Adrenal gland (tissue), 12 donors: ENCODE results near the gene SRXN1. TPM values are rescaled to one million over a fixed set of nuclear protein-coding genes. Genes with fewer than 3 reads are reported as not detected.

Experiments used
- DNase-seq, 7 donors: peaks; one replicate each; pipeline ENCODE4 v3.0.0-alpha.2; 2019 to 2020
- H3K27ac ChIP-seq, 5 donors: fragments of 200-600 bp; sonication (generic) in 4 of 5; 1 replicate in 3 of 5; 2 replicates in 2 of 5; pipeline versions ENCODE4 v1.5.1 to v1.8.0; 2016 to 2020; ENCODE audit warnings: mild to moderate bottlenecking in 1 of 5
- H3K27me3 ChIP-seq: fragments of 200-600 bp; 2 replicates; pipeline ENCODE4 v1.8.0; 2021
- H3K36me3 ChIP-seq, 2 donors: fragments of 200-600 bp; replicated peaks in 1 of 2; 1 replicate in 1 of 2; 2 replicates in 1 of 2; pipeline versions ENCODE4 v1.5.1 to v1.8.0; 2018 to 2022
- H3K4me1 ChIP-seq, 2 donors: fragments of 200-600 bp; replicated peaks in 1 of 2; 1 replicate in 1 of 2; 2 replicates in 1 of 2; pipeline versions ENCODE4 v1.5.1 to v1.8.0; 2018 to 2021
- H3K4me3 ChIP-seq, 4 donors: fragments of 200-600 bp; sonication (generic) in 3 of 4; one replicate each; pipeline ENCODE4 v1.5.1; 2016 to 2018
- H3K9me3 ChIP-seq, 3 donors: fragments of 200-600 bp; sonication (generic) in 1 of 3; replicated peaks in 1 of 3; 1 replicate in 2 of 3; 2 replicates in 1 of 3; pipeline versions ENCODE4 v1.5.1 to v1.8.0; 2016 to 2021
- POLR2A ChIP-seq, 2 donors: fragments of 450-650 bp; IDR thresholded peaks; one replicate each; pipeline ENCODE4 v1.6.1; 2017; ENCODE audit warnings: antibody characterized with exemption in 2 of 2, mild to moderate bottlenecking in 2 of 2, moderate library complexity in 1 of 2
- WGBS, 4 donors: extraction: QIAGEN DNeasy Blood & Tissue Kit in 2 of 4; methylation state at CpG; one replicate each; pipeline versions ENCODE4 v1.1.5 to v1.1.7; 2013 to 2017; 5-methylcytosine and 5-hydroxymethylcytosine counted together
- intact Hi-C, 2 donors: fragments of 100-400 bp; cut with DNase I; formaldehyde crosslinking; loops; one replicate each; pipeline versions ENCODE4 v1.14.1 to v1.15.0; 2022 to 2023
- polyA plus RNA-seq, 3 donors: library from polyadenylated mRNA; stranded (reverse); fragments of 200-250 nt in 2 of 3; fragments of 350-450 nt in 1 of 3; fragmentation: Illumina TruSeq in 1 of 3; extraction: RNeasy Lipid Tissue Mini Kit (QIAGEN cat#74804) in 1 of 3; gene quantifications; one replicate each; pipeline ENCODE4 v1.2.3, GENCODE V29; 2013 to 2014
- total RNA-seq, 9 donors: library from RNA; depleted of rRNA in 4 of 9; stranded (reverse); fragments of >200 nt in 4 of 9; fragments of 120-200 nt in 1 of 9; fragmentation: NEBNext Ultra II Directional in 1 of 9; extraction: Animal tissue kit (Norgen Biotek cat#: 25700) in 1 of 9; gene quantifications; one replicate each; pipeline versions ENCODE4 v1.1.0 to v1.2.4, GENCODE V29; 2013 to 2023
- TF ChIP-seq, protein P1 (sequence below), 6 experiments: fragments of 450-650 bp in 4 of 6; fragments of 200-600 bp in 2 of 6; sonication (generic) in 1 of 6; IDR thresholded peaks; 1 replicate in 5 of 6; 2 replicates in 1 of 6; pipeline versions ENCODE4 v1.5.1 to v1.8.0; 2016 to 2021; ENCODE audit warnings: antibody characterized with exemption in 6 of 6, mild to moderate bottlenecking in 2 of 6, moderate library complexity in 1 of 6
- donor health status: healthy with polysubstance abuse.
- donor health status: Bipolar disorder and iron deficiency.
- donor health status: DM: yes; HTN: yes; CAD: no.
- donor health status: DM: no; HTN: no; CAD: no.
- donor health status: DM: no; HTN: no; CAD: no.
- donor health status: DM: yes; HTN: yes; CAD: no.

SRXN1 gene
- total and polyA plus RNA-seq, 12 donors, result 19.1 to 203 (median 67.6) TPM

DNA sequence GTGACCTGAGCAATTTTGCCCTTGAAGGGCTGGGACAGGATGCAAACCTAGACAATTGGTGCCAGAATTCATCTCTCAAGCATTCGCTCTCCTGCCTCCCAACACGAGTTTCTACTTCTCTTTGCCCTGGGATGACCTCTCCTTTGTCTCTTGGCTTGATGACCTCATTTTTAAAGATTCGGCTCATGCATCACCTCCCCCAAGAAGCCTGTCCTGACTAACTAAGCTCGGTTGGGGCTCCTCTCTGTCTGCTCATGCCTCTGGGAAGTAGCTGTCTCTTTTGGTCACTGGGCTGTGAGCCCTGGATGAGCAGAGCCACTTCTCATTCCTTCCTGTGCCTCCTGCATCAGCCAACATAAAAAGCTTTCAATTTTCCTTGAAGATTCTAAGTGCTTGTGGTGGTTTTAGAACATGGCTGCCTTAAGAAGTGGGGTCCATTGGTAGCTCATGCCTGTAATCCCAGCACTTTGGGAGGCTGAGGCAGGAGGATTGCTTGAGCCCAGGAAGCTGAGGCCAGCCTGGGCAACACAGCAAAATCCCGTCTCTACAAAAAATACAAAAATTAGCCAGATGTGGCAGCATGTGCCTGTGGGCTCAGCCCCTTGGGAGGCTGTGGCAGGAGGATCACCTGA lies 31.8 kb downstream of the SRXN1 start:
- WGBS, 4 donors, result 45 to 64% (median 50%) methylated on average over 4 to 5 of the region's 5 CpGs
- no peaks in the 10 kb centered on the region for H3K9me3 ChIP-seq
- intact Hi-C loops, result no loop called here
- H3K27ac ChIP-seq, result no peak overlapping the region
- no peaks in the 10 kb centered on the region for H3K36me3 ChIP-seq
- H3K4me1 ChIP-seq, result no peaks in the 10 kb centered on the region
- no peak overlapping the region for H3K4me3 ChIP-seq
- DNase-seq, result no peak
- TF ChIP-seq, protein P1, sequence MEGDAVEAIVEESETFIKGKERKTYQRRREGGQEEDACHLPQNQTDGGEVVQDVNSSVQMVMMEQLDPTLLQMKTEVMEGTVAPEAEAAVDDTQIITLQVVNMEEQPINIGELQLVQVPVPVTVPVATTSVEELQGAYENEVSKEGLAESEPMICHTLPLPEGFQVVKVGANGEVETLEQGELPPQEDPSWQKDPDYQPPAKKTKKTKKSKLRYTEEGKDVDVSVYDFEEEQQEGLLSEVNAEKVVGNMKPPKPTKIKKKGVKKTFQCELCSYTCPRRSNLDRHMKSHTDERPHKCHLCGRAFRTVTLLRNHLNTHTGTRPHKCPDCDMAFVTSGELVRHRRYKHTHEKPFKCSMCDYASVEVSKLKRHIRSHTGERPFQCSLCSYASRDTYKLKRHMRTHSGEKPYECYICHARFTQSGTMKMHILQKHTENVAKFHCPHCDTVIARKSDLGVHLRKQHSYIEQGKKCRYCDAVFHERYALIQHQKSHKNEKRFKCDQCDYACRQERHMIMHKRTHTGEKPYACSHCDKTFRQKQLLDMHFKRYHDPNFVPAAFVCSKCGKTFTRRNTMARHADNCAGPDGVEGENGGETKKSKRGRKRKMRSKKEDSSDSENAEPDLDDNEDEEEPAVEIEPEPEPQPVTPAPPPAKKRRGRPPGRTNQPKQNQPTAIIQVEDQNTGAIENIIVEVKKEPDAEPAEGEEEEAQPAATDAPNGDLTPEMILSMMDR (IDR thresholded peaks at IDR 0.05), result no peak
- TF ChIP-seq POLR2A (IDR thresholded peaks at IDR 0.05), result no peak
- peaks cover 5% of the 10 kb centered on the region for H3K27me3 ChIP-seq

DNA sequence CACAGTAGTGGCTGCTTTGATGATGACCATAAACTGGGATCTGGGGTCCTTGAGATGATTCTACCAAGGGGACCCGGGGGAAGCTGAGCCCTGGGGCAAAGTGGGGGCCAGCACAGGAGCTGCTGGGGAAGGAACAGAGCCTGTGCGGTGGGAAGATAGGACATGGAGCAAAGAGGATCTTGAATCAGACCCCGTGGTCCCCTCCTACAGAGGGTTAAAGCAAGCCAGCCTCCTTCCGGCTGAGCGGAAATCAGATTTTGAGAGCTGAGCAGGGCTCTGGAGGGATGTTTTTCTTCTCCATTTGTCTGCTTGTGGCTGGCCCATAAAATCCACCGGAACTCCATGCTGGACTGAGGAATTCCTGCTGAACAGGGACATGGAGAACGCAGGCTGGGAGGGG lies 32.8 kb downstream of the SRXN1 start:
- 30 to 50% (median 40%) methylated on average over 6 to 7 of the region's 7 CpGs for WGBS, 4 donors
- H3K27me3 ChIP-seq, result peaks cover 6% of the 10 kb centered on the region
- H3K36me3 ChIP-seq, result no peaks in the 10 kb centered on the region
- no peaks in the 10 kb centered on the region for H3K9me3 ChIP-seq
- no peak for DNase-seq
- H3K4me3 ChIP-seq, result no peak overlapping the region
- intact Hi-C loops, result no loop called here
- H3K4me1 ChIP-seq, result no peaks in the 10 kb centered on the region
- TF ChIP-seq, protein P1 (IDR thresholded peaks at IDR 0.05), result no peak
- no peak for TF ChIP-seq POLR2A (IDR thresholded peaks at IDR 0.05)
- no peak overlapping the region for H3K27ac ChIP-seq

DNA sequence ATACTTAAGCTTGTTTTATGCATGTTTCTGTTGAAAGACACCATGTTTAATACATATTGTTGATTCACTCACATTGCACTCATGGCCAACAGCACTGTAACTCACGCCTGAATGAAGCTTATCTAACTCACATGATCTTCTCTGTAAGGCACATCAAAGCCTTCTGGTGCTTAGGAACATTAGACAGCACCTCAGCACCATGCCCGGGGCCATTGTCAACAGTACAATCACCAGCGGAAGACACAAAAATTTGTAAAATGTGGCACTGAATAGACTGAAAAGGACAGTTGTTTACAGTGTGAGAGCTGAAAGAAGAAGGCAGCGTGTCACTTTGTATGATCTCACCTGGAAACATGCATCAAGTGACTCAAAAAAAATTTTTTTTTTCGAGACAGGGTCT lies 34.0 kb downstream of the SRXN1 start:
- no peaks in the 10 kb centered on the region for H3K4me1 ChIP-seq
- no peaks in the 10 kb centered on the region for H3K36me3 ChIP-seq
- H3K9me3 ChIP-seq, result no peaks in the 10 kb centered on the region
- H3K27me3 ChIP-seq, result peaks cover 6% of the 10 kb centered on the region
- no peak for DNase-seq
- intact Hi-C loops, result no loop called here
- WGBS, 4 donors, result 71 to 81% (median 80%) methylated on average over 5 of the region's 5 CpGs
- no peak overlapping the region for H3K4me3 ChIP-seq
- TF ChIP-seq, protein P1 (IDR thresholded peaks at IDR 0.05), result no peak
- no peak for TF ChIP-seq POLR2A (IDR thresholded peaks at IDR 0.05)
- no peak overlapping the region for H3K27ac ChIP-seq

DNA sequence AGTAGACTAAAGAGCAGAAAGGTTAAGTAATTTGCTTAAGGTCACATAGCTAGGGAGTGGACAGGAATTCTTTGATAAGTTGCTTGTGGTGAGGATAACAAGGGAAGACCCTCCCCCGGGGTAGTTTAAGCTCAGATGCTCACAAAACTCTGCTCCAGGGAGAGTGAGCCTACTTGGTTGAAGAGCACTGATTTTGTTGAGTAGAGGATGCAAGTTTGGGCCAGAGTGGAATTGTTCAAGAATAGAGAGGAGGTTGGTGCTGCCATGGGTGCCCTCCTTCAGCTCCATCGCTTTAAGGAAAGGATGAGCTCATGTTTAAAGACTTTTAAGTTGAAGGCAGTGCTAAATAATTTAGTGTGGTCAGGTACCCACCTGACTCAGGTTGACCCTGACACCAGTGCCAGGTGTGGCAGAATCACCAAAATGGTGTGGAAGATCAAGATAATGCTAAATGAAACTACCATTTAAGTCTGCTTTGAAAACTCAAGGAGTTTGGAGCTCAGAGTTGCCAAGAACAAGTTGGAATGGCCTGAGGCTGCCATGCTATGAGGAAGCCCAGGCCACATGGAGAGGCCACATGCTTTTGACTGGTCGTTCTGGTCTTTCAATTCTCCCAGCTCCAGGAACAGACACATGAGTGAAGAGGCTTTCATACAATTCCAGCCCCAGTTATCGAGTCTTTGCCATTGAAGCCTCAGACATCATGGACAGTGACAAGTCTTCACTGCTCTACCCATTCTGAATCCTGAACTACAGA lies 34.9 kb downstream of the SRXN1 start:
- no peak for TF ChIP-seq POLR2A (IDR thresholded peaks at IDR 0.05)
- TF ChIP-seq, protein P1 (IDR thresholded peaks at IDR 0.05), result no peak
- intact Hi-C loops, result no loop called here
- Histone ChIP-seq H3K36me3 (no peaks in the 10 kb centered on the region), H3K4me1 (no peaks in the 10 kb centered on the region), H3K4me3 (no peak overlapping the region), H3K9me3 (no peaks in the 10 kb centered on the region), H3K27ac (no peak overlapping the region), H3K27me3 (peaks cover 8% of the 10 kb centered on the region)
- DNase-seq, result no peak
- WGBS, 4 donors, result 66 to 78% (median 73%) methylated on average over 4 of the region's 4 CpGs
